Mesenchymal stem cell (in vitro differentiated cells and primary cell): Measurements from ENCODE around the gene TMEM121.

ENCODE experiments used
- DNase-seq: peaks from one replicate; pipeline ENCODE4 v3.0.0-alpha.2; 2013
- H2AFZ ChIP-seq: one replicate; pipeline ENCODE4 v1.6.1; 2013; ENCODE audit warnings: low read depth, mild to moderate bottlenecking, control low read depth, inconsistent platforms, low read length, moderate library complexity
- H2AK5ac ChIP-seq: 2 replicates; pipeline ENCODE4 v1.6.1; 2013; ENCODE audit warnings: low read length, moderate library complexity, mild to moderate bottlenecking, inconsistent platforms; ENCODE audit not compliant: severe bottlenecking
- H2BK120ac ChIP-seq: one replicate; pipeline ENCODE4 v1.6.1; 2013; ENCODE audit warnings: low read depth, mild to moderate bottlenecking, inconsistent platforms, low read length, moderate library complexity
- H2BK12ac ChIP-seq, 2 experiments: one replicate each; pipeline ENCODE4 v1.6.1; 2013; ENCODE audit warnings: inconsistent platforms in 2 of 2, low read length in 2 of 2, mild to moderate bottlenecking in 2 of 2, moderate library complexity in 2 of 2, control low read depth in 1 of 2
- H2BK15ac ChIP-seq: one replicate; pipeline ENCODE4 v1.6.1; 2013; ENCODE audit warnings: mild to moderate bottlenecking, low read depth, inconsistent platforms; ENCODE audit not compliant: poor library complexity, severe bottlenecking
- H2BK5ac ChIP-seq: 2 replicates; pipeline ENCODE4 v1.6.1; 2013; ENCODE audit warnings: low read depth, mild to moderate bottlenecking, low read length, control low read depth, inconsistent platforms; ENCODE audit not compliant: poor library complexity, severe bottlenecking
- H3K14ac ChIP-seq, 2 experiments: one replicate each; pipeline ENCODE4 v1.6.1; 2013; ENCODE audit warnings: inconsistent platforms in 2 of 2, low read length in 2 of 2, control low read depth in 1 of 2, mild to moderate bottlenecking in 1 of 2, moderate library complexity in 1 of 2
- H3K18ac ChIP-seq, 2 experiments: one replicate each; pipeline ENCODE4 v1.6.1; 2013; ENCODE audit warnings: inconsistent platforms in 2 of 2, low read length in 2 of 2, control low read depth in 1 of 2, low read depth in 1 of 2, mild to moderate bottlenecking in 1 of 2
- H3K23ac ChIP-seq, 2 experiments: one replicate each; pipeline ENCODE4 v1.6.1; 2013; ENCODE audit warnings: inconsistent platforms in 2 of 2, low read length in 2 of 2, mild to moderate bottlenecking in 2 of 2, moderate library complexity in 2 of 2, control low read depth in 1 of 2
- H3K27ac ChIP-seq: 2 replicates; pipeline ENCODE4 v1.5.1; 2013; ENCODE audit warnings: mild to moderate bottlenecking, moderate library complexity, low read length, control low read depth, inconsistent platforms; ENCODE audit not compliant: poor library complexity, severe bottlenecking
- H3K27me3 ChIP-seq, 2 experiments: 2 replicates each; pipeline versions ENCODE4 v1.6.1 to v1.7.0; 2013; ENCODE audit warnings: low read length in 2 of 2, mild to moderate bottlenecking in 2 of 2, moderate library complexity in 2 of 2, control low read depth in 1 of 2, inconsistent platforms in 1 of 2; ENCODE audit not compliant: control insufficient read depth in 1 of 2, insufficient read depth in 1 of 2
- H3K36me3 ChIP-seq, 2 experiments: 2 replicates each; pipeline versions ENCODE4 v1.6.1 to v1.7.0; 2013; ENCODE audit warnings: low read length in 2 of 2, control low read depth in 1 of 2, inconsistent platforms in 1 of 2, low read depth in 1 of 2, mild to moderate bottlenecking in 1 of 2; ENCODE audit not compliant: insufficient read depth in 2 of 2, control insufficient read depth in 1 of 2
- H3K4ac ChIP-seq, 2 experiments: one replicate each; pipeline ENCODE4 v1.6.1; 2013; ENCODE audit warnings: inconsistent platforms in 2 of 2, low read length in 2 of 2, mild to moderate bottlenecking in 2 of 2, moderate library complexity in 2 of 2, control low read depth in 1 of 2, low read depth in 1 of 2
- H3K4me1 ChIP-seq: 2 replicates; pipeline ENCODE4 v1.6.1; 2013; ENCODE audit warnings: low read depth, low read length, control low read depth; ENCODE audit not compliant: control insufficient read depth, insufficient read depth
- H3K4me2 ChIP-seq: 2 replicates; pipeline ENCODE4 v1.6.1; 2013; ENCODE audit warnings: low read length, mild to moderate bottlenecking, inconsistent platforms; ENCODE audit not compliant: poor library complexity, severe bottlenecking
- H3K4me3 ChIP-seq, 2 experiments: 2 replicates each; pipeline versions ENCODE4 v1.5.1 to v1.7.0; 2013; ENCODE audit warnings: low read length in 2 of 2, mild to moderate bottlenecking in 2 of 2, control low read depth in 1 of 2, low read depth in 1 of 2; ENCODE audit not compliant: insufficient read depth in 1 of 2
- H3K79me1 ChIP-seq: replicated peaks from 2 replicates; pipeline ENCODE4 v1.6.1; 2013; ENCODE audit warnings: mild to moderate bottlenecking, control low read depth, low read length, inconsistent platforms; ENCODE audit not compliant: poor library complexity, severe bottlenecking
- H3K9ac ChIP-seq: 2 replicates; pipeline ENCODE4 v1.7.0; 2013; ENCODE audit warnings: mild to moderate bottlenecking, low read length, moderate library complexity
- H3K9me3 ChIP-seq: 2 replicates; pipeline ENCODE4 v1.7.0; 2013; ENCODE audit warnings: mild to moderate bottlenecking, low read length; ENCODE audit not compliant: control insufficient read depth
- H4K8ac ChIP-seq: one replicate; pipeline ENCODE4 v1.6.1; 2013; ENCODE audit warnings: inconsistent platforms, mild to moderate bottlenecking, low read length, moderate library complexity
- H4K91ac ChIP-seq: one replicate; pipeline ENCODE4 v1.6.1; 2013; ENCODE audit warnings: mild to moderate bottlenecking, low read length, inconsistent platforms
- WGBS: methylation state at CpG from one replicate; pipeline ENCODE4 v1.1.7; 2013; ENCODE audit warnings: mixed read lengths; 5-methylcytosine and 5-hydroxymethylcytosine counted together

Gene TMEM121

DNA sequence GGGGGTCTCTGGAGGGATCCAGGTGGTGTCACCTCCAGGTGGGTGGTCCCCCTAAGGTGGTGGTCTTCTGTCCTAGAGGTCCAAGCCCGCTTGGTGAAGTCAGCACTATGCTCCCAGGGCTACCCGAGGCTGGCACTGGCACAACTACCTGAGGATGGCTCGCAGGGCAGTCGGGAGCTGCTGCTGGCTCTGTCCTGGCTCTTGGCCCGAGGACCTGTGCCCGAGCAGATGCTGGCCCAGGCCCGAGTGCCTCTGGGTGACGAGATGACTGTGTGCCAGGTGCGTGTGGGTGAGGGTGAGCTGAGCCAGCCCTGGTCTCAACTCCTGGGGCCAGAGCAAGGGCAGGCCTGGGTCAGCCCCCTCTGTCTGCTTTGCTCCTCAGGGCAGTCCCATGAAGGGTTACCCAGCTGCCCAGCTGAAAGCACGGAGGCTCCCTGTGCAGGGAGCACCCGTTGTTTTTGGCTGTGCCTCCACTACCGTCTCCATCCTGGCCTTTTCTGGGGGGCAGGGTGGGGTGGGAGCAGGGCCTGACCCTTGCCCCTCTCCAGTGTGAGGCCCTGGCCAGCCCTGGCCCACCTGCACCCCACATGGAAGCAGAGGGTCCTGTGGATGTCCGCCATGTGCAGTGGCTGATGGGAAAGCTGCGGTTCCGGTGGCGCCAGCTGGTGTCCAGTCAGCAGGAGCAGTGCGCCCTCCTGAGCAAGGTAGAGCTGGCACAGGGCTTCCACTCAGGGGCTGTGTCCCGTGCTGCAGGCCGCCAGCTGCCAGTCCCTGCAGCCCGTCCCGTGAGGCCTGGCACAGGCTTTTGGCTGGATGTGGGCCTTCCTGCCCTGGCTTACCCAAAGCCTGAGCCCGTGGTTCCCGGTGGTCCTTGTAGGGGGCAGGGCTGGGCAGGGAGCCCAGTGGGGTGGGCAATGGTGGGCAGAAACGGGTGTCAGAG lies 34.1 kb upstream of the TMEM121 start:
- H2BK5ac ChIP-seq = no peak overlapping the region
- H4K8ac ChIP-seq = no peak overlapping the region
- H3K79me1 ChIP-seq = peaks cover 1% of the 10 kb centered on the region
- no peak overlapping the region for H3K18ac ChIP-seq
- no peak overlapping the region for H3K4me2 ChIP-seq
- peak overlapping the region in 1 of 2 experiments; percentile 10 for H2BK12ac ChIP-seq
- no peak overlapping the region for H3K27ac ChIP-seq
- H3K4me3 ChIP-seq = peak overlapping the region in 1 of 2 experiments; percentile 80
- no peak overlapping the region for H3K9ac ChIP-seq
- no peak for DNase-seq
- no peaks in the 10 kb centered on the region for H3K9me3 ChIP-seq
- no peak overlapping the region for H2AFZ ChIP-seq
- peaks cover 0 to 13% of the 10 kb centered on the region in 2 experiments for H3K27me3 ChIP-seq
- H4K91ac ChIP-seq = no peak overlapping the region
- H3K4me1 ChIP-seq = peaks cover 24% of the 10 kb centered on the region
- no peak overlapping the region for H2AK5ac ChIP-seq
- H2BK120ac ChIP-seq = no peak overlapping the region
- H2BK15ac ChIP-seq = no peak overlapping the region
- no peak overlapping the region for H3K14ac ChIP-seq
- no peak overlapping the region for H3K4ac ChIP-seq
- H3K23ac ChIP-seq = no peak overlapping the region
- 92% methylated on average over 24 of the region's 24 CpGs for WGBS
- H3K36me3 ChIP-seq = peaks cover 0 to 11% of the 10 kb centered on the region in 2 experiments

DNA sequence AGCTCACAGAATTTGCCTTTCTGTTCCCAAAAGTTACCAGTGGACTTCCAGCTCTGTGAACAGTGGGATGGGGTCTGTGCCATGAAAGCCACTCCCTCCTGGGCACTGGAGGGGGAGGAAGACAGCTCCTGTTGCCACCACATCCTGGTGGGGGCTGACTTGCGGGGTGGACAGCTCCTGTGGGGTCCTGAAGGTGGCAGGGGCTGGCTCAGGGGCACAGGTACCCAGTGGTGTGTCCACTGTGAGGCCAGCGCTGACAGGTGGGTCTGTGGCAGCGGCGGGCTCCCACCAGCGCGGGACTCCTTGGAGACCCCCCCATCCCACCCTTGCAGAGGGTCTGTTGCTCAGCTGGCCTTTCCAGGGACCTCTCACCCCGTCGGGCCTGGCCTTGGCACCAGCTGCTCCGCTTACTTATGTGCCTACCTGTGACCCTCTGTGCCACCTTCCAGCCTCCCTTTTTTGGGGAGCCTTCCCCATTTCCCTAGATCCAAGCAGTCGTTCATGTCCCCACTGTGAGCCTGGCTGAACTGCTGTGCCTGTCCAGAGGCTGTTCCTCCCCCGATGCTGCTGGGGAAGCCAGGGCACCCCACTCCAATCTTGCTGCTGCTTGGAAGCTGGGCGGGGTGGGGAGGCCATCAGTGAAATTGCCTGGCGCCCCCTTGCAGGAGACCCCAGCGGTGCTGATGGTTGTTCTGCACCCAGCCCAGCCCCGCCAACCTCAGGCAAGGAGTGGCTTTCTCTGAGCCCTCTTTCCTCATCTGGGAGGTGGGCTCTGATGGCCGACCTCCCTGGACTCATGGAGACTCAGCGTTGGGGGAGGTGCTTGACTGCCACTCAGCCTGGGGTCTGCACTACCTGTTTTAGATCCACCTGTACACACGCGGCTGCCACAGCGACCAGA lies 33.2 kb upstream of the TMEM121 start:
- Histone ChIP-seq H2AK5ac (no peak overlapping the region), H2BK120ac (no peak overlapping the region), H3K9me3 (no peaks in the 10 kb centered on the region), H2BK5ac (no peak overlapping the region), H3K18ac (no peak overlapping the region), H2AFZ (no peak overlapping the region), H3K27ac (no peak overlapping the region), H3K79me1 (peaks cover 1% of the 10 kb centered on the region), H3K4ac (no peak overlapping the region), H3K4me2 (no peak overlapping the region), H3K4me3 (no peak overlapping the region), H3K27me3 (peaks cover 0 to 6% of the 10 kb centered on the region in 2 experiments), H4K8ac (no peak overlapping the region), H4K91ac (no peak overlapping the region), H3K9ac (no peak overlapping the region), H3K14ac (no peak overlapping the region), H2BK12ac (no peak overlapping the region), H3K23ac (no peak overlapping the region), H2BK15ac (no peak overlapping the region), H3K4me1 (peaks cover 24% of the 10 kb centered on the region), H3K36me3 (peaks cover 0 to 18% of the 10 kb centered on the region in 2 experiments)
- WGBS = 91% methylated on average over 20 of the region's 20 CpGs
- DNase-seq = no peak

DNA sequence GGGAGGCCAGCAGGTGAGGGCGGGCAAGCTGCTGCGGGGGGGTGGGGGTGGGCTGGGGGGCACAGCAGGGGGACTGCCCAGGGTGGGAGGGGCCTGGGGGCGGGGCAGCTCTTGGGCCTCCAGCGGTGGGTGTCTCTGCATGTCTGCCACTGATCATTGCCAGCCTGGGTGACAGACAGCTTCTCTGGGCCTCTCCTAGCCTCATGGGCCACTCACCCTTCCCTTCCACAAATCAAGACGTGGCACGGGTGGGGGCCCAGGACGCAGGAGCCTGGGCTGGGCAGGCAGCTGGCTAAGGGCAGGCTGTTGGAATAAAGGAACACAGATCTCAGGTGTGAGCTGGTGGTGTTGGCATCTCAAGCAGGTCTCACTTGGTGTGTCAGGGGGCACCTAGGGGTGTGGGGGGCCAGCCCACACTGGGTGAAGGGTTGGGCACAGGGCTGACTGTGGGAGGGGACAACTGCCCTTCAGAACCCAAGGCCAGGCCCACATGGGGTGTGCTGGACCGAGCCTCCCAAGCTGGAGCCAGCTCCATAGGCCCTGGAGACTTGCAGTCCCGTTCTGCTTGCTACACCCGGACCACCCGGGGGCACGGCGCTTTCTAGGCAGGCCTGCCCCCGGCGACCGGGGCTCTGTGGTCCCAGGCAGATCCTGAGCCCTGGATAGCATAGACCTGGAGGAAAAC lies 32.3 kb upstream of the TMEM121 start:
- 91% methylated on average over 14 of the region's 16 CpGs for WGBS

More for the DNA sequence above, 32.3 kb upstream of the TMEM121 start:
- H3K79me1 ChIP-seq = peaks cover 1% of the 10 kb centered on the region
- no peak overlapping the region for H4K91ac ChIP-seq
- no peak overlapping the region for H3K4me2 ChIP-seq
- H2AK5ac ChIP-seq = no peak overlapping the region
- no peaks in the 10 kb centered on the region for H3K27me3 ChIP-seq
- no peak overlapping the region for H2BK15ac ChIP-seq
- H2BK120ac ChIP-seq = no peak overlapping the region
- no peaks in the 10 kb centered on the region for H3K9me3 ChIP-seq
- no peak overlapping the region for H4K8ac ChIP-seq
- DNase-seq = no peak
- H3K36me3 ChIP-seq = peaks cover 0 to 18% of the 10 kb centered on the region in 2 experiments
- no peak overlapping the region for H3K27ac ChIP-seq
- H3K23ac ChIP-seq = no peak overlapping the region
- no peak overlapping the region for H3K14ac ChIP-seq
- no peak overlapping the region for H3K9ac ChIP-seq
- no peak overlapping the region for H3K18ac ChIP-seq
- H3K4me1 ChIP-seq = peaks cover 21% of the 10 kb centered on the region
- no peak overlapping the region for H2BK5ac ChIP-seq
- H2BK12ac ChIP-seq = no peak overlapping the region
- H3K4me3 ChIP-seq = no peak overlapping the region
- H3K4ac ChIP-seq = no peak overlapping the region
- H2AFZ ChIP-seq = no peak overlapping the region
